Cardiac fibroblast (primary cell): ENCODE results near the gene NUDT14.

ENCODE experiments used
- DNase-seq, 2 donors: peaks; one replicate each; pipeline versions ENCODE4 v3.0.0 to v3.0.0-alpha.2; 2010; ENCODE audit warnings: low read depth in 2 of 2
- H3K4me3 ChIP-seq, 2 donors: replicated peaks in 1 of 2; 1 replicate in 1 of 2; 2 replicates in 1 of 2; pipeline ENCODE4 v1.5.1; 2011; ENCODE audit warnings: low read depth in 2 of 2, low read length in 2 of 2, mild to moderate bottlenecking in 2 of 2, moderate library complexity in 1 of 2
- CTCF ChIP-seq: IDR thresholded peaks from one replicate; pipeline ENCODE4 v1.5.1; 2011; ENCODE audit warnings: low read depth, mild to moderate bottlenecking, low read length, inconsistent platforms

NUDT14 gene

GRCh38 chr14:105151838-105152793 is 29.0 kb downstream of the NUDT14 start:
- no peak for DNase-seq
- H3K4me3 ChIP-seq: no peak overlapping the region
- TF ChIP-seq CTCF: no peak

- no peak for TF ChIP-seq CTCF
- no peak for DNase-seq
- H3K4me3 ChIP-seq: no peak overlapping the region
Observed at GRCh38 chr14:105151084-105151837, 29.9 kb downstream of the NUDT14 start.

GRCh38 chr14:105150368-105151083 is 30.6 kb downstream of the NUDT14 start:
- no peak for TF ChIP-seq CTCF
- DNase-seq: no peak
- no peak overlapping the region for H3K4me3 ChIP-seq

GRCh38 chr14:105150026-105150367 is 31.1 kb downstream of the NUDT14 start:
- TF ChIP-seq CTCF: no peak
- H3K4me3 ChIP-seq: no peak overlapping the region
- DNase-seq: no peak

GRCh38 chr14:105149146-105149781 is 31.8 kb downstream of the NUDT14 start:
- no peak for TF ChIP-seq CTCF
- H3K4me3 ChIP-seq: no peak overlapping the region
- DNase-seq: no peak

DNA sequence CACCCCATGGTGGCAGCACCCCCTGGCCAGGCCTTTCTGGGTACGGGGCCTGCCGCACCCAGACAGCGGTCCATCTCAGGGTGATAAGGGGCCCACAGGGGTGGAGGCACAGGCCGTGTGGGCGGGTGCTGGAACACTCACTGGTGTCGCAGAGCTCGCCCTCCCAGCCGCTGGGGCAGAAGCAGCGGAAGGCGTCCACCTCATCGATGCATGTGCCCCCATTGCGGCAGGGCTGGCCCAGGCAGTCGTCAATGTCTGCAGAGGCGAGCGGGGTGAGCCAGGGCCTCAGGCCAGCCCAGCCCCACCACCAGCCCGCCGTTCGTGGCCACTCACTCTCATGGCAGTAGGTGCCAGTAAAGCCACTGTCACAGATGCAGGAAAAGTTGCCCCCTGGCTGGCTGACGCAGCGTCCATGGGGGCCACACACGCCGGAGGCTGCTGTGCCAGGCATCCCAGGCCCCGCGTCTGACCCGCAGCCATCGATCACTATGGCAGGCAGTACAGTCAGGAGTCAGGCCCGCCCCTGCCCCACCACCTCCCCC is 32.4 kb downstream of the NUDT14 start:
- no peak for TF ChIP-seq CTCF

More for the DNA sequence above, 32.4 kb downstream of the NUDT14 start:
- DNase-seq: no peak
- H3K4me3 ChIP-seq: no peak overlapping the region
